ENCODE data around the gene MRPL32.
A peak's percentile ranks its signal among the peaks of the same experiment; 100 is the strongest.
"Not testable (repeated sequence)": the region's sequence is repeated elsewhere in the genome, so short reads cannot be mapped to it uniquely, and the experiment has no call there.

MRPL32 gene

DNA sequence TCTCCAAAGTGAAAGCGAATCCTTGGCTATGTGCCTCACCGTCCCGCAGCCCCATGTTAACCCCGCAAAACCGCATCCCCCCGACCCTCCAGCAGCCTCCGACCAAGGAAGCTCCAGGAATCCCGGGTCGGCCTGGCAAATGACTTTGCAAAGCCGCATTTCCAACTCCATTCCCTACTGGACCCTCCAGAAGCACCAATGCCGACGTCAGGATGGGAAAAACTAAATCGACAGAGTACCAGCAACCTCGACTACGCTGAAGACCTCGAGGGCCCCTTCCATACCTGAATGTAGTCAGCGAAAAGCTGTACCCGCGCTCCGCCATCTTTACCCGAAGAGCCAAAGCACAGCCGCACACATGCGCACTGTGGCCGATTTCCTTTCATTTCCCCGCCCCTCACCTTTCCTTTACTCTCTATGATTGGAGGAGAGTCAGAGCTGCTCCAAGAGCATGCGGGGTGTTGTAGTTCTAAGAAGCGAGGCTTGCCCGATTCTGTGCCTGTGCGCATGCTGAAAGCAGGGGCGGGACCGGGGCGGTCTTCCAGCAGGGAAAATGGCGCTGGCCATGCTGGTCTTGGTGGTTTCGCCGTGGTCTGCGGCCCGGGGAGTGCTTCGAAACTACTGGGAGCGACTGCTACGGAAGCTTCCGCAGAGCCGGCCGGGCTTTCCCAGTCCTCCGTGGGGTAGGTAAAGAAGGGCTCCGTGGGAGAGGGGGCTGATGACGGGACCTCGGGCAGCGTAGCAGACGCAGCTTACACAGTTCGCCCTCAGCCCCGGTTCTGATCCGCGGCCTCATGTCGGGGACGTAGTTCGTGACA is at the start of gene MRPL32, which contains the start of gene PSMA2:
MRPL32 (plus strand) TSS at position 543 of the 818 bp plus-strand sequence; CDS start at position 554, 11 bp downstream.
PSMA2 (minus strand) TSS at position 341 of the 818 bp plus-strand sequence; CDS start at position 325, 16 bp downstream.
- DNase-seq (ENCODE audit: low spot score): peak; percentile 98

GRCh38 chr7:42883950-42884349 is 48.2 kb upstream of the MRPL32 start:
- DNase-seq (ENCODE audit: low spot score): peak; percentile 94

GRCh38 chr7:42885183-42885582 is 47.0 kb upstream of the MRPL32 start:
- DNase-seq (ENCODE audit: low spot score): not testable (repeated sequence)

GRCh38 chr7:42886129-42886528 is 46.0 kb upstream of the MRPL32 start:
- peak; percentile 38 for DNase-seq (ENCODE audit: low spot score)

GRCh38 chr7:42886893-42887505 is 45.2 kb upstream of the MRPL32 start:
- DNase-seq (ENCODE audit: low spot score): no peak

- no peak for DNase-seq (ENCODE audit: low spot score)
Measured at GRCh38 chr7:42893346-42894240, 38.6 kb upstream of the MRPL32 start.

DNA sequence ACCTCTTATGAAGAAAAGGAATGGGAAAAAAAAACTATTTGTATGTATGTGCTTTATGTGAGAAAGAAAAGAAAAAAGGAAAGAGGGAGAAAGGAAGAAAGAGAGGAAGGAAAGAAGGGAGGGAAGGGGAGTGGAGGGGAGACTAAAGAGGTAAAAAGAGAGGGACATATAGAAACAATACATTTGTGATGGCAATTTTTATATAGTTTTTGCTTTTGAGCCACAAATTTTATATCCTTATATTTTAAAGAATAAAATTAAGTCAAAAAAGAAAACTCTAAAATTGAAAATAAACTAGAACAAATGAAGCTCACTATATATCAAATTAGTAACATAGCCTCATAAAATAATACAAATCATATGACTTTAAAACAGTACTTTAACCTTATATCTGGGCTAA is 31.3 kb upstream of the MRPL32 start:
- DNase-seq (ENCODE audit: low spot score): no peak

DNA sequence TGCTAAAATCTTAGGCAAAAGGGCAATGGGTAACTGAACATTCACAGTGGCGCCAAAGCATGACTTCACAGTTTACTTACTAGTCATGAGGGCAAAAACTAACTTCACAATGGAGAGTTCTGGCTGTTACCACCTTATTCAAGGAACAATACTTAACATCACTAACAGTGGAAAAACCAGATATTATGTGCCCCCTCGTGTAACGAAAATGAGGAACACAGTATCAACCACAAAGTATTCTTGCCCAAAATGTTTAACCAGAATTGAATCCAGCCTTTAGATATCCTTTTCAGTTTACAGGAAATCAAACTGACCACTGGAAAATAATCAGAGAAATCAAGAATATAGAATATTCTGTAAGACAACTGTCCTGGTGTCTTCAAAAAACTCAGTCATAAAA is 29.8 kb upstream of the MRPL32 start:
- DNase-seq (ENCODE audit: low spot score): no peak

DNA sequence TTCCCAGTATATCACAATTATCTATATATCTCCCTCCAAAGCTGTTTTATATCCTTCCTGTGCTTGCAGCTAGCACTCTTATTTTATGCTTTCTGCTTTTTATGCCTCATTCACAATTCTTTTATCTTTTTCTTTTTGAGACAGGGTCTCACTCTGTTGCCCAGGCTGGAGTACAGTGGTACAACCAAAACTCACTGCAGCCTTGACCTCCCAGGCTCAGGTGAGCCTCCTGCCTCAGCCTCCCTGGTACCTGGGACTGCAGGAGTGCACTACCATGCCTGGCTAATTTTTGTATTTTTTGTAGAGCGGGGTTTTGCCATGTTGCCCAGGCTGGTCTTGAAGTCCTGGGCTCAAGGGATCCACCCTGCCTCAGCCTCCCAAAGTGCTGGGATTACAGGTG is 26.0 kb upstream of the MRPL32 start:
- no peak for DNase-seq (ENCODE audit: low spot score)

- DNase-seq (ENCODE audit: low spot score): peak; percentile 27
Measured at GRCh38 chr7:42907316-42907715, 24.9 kb upstream of the MRPL32 start.

GRCh38 chr7:42910306-42910705 is 21.9 kb upstream of the MRPL32 start:
- DNase-seq (ENCODE audit: low spot score): no peak

- peak; percentile 95 for DNase-seq (ENCODE audit: low spot score)
Measured at GRCh38 chr7:42911454-42912447, 20.4 kb upstream of the MRPL32 start, which contains the start of gene C7orf25. Gene C7orf25, minus strand, starts transcription at chr7:42912070. Its CDS starts 1,170 bp downstream, at chr7:42910900.

DNA sequence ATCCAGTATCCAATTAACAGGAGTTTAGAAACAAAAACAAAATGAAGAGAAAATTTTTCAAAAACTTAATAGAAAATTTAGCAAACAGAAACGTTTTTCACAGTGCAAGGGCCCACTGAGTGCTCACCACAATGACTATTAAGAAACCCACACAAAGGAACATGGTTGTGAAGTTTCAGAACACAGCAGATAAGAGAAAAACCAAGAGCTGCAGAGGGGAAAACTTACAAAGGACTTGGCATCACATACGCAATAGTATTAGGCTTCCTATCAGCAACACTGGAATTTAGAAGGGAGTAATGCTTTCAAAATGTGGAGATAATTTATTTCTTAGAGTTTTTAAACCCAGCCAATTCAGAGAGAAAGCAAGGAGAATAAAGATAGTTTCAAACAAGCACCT is 18.6 kb upstream of the MRPL32 start:
- no peak for DNase-seq (ENCODE audit: low spot score)

GRCh38 chr7:42914009-42914408 is 18.2 kb upstream of the MRPL32 start:
- DNase-seq (ENCODE audit: low spot score): no peak

- DNase-seq (ENCODE audit: low spot score): peak; percentile 66
Measured at GRCh38 chr7:42914421-42915045, 17.6 kb upstream of the MRPL32 start.

- DNase-seq (ENCODE audit: low spot score): no peak
Measured at GRCh38 chr7:42915356-42915755, 16.8 kb upstream of the MRPL32 start.

- DNase-seq (ENCODE audit: low spot score): no peak
Measured at GRCh38 chr7:42922017-42922753, 10.0 kb upstream of the MRPL32 start.

DNA sequence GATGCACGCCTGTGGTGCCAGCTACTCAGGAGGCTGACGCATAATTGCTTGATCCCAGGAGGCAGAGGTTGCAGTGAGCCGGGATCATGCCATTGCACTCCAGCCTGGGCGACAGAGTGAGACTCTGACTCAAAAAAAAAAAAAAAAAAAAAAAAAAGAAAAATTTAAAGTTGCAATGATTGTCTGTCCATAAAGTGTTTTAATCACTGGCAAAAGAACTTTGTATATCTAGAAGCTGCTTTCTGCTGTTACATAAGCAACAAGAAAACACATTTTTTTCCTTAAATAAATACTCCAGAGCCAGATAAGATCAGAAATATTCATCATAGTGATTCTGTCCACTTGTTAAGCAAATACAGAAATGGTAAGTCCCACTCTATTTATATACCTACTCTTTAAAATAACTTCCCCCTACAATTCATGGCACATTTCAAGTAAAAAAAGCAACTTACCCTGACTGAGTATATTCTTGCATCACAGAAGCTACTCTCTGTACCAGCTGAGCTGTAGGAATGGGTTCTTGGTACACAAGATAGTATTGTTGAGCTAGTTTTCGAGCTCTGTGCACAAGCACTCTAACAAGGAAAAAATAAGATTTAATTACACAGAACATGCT is 7.8 kb upstream of the MRPL32 start:
- no peak for DNase-seq (ENCODE audit: low spot score)

- DNase-seq (ENCODE audit: low spot score): no peak
Measured at GRCh38 chr7:42925630-42926029, 6.5 kb upstream of the MRPL32 start.
